Embryonic facial prominence (tissue), 1 donor: ENCODE data around the gene MINDY3.

ENCODE experiments used
- DNase-seq: peaks from one replicate; pipeline ENCODE4 v3.0.0-alpha.2; 2016; ENCODE audit errors: extremely low spot score

The MINDY3 gene

DNA sequence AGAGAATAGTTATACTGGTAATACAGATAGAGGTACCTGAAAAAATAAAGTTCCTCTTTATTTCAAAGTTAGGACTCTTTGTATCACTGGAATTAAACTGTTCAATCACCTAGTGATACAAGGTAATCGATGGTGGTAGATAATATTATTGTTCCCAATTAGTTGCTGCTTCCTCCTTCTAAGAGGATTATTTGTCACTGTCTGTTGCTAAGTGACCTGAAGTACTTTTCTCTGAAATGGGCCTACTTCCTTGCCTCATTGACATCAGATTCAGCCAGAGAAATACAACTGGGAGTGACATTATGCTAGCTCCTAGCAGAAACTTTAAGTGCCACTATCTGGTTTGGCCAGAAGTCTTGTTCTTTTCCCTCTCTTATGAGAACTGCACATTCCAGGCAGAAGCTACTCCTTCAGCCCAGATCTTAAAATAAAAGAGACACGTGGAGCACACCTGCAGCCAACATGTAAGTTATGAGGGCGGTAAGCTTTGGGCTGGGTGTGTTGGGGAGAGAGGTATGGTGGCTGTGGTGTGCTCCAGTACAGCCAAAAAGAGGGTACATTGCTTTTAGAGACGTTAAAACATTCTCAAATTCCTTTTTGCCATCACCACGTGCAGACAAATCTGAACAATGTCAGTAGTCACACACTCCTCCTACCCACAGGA is 54.8 kb downstream of the MINDY3 start:
- no peak for DNase-seq

- DNase-seq: no peak
Observed at GRCh38 chr10:15804109-15804508, 56.2 kb downstream of the MINDY3 start.

DNA sequence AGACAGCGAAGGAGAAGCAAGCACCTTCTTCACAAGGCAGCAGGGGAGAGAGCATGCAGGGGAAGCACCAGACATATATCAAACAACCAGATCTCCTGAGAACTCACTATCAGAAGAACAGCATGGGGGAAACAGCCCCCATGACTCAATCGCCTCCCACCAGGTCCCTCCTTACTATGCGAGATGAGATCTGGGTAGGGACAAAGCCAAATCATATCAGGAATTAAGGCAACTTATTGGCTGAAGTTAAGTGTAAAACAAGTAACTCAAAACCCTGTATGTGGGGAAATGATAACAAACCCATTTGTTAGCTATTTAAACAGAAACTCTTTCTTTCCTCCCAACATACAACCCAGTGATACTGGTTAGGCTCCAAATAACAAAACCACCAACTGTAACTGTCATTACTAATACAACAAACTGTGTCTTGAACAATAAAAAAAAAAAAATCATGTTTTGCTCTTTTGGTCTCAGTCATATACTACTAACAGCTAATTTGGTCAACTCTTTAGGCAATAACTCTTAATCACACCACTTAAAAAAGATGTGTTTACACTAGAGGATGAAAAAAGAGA is 57.8 kb downstream of the MINDY3 start:
- DNase-seq: no peak

DNA sequence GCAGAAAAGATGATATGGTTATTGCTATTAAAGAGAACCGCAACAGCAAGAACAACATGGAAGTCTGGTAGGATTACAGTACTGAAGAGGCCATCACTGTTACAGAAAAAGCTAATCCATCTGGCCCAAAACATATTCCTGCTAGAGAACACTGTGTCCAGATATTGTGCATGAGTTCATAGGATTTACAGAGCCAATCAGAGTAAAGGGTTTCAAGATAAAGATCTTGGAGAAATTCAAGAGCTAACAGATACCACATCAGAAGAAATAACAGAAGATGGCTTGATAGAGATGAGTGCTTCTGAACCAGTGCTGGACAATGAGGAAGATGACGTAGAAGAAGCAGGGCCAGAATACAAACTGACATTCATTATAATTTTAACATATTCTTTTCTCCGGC is 58.7 kb downstream of the MINDY3 start:
- no peak for DNase-seq

GRCh38 chr10:15801147-15801546 is 59.2 kb downstream of the MINDY3 start:
- DNase-seq: no peak

- no peak for DNase-seq
Observed at GRCh38 chr10:15797346-15797745, 63.0 kb downstream of the MINDY3 start.

DNA sequence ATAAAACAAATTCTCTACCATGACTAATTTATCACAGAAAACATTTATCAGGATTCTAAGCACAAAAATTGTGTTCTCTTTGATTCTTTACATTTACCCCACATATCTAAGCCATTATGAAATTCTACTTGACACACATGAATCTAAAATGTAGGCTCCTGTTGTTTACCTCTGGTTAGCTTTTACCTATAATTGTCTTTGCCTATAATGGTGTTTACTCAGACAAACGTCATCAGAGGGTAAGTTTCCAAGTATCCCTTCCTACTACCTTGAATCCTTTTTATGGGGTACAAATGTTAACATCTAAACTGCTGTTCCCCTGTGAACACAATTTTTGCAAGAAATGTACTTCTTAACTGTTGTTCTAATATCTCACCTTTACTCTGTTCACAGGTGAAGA is 63.5 kb downstream of the MINDY3 start:
- DNase-seq: no peak

DNA sequence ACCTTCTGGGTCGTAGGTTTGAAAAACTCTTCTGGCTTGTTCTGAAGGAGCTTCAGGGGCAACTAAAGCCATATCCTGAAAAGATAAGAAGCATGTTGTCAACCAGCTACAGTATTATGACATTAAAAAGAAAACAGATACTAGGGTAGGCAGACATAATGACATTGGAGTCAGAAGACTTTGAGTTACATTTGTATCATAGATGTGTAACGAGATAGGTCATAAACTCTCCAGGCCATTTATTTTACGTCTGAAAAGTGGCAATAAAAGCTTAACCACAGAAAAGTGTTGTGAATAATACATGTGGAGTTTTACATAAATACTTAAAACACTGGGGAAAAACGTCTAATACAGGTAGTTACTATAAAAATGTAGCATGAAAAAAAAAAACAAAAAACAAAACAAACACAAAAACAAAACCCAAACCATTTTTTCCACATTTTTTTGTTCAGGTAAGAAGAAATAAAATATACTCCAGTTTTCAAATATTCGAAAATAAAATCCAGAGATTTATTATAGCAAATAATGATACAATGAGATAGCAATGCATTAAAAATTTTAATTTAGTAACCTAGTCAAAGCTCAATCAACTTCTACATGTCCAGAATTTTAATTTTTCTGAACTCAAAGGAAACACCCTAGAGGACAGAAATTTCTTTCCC is 64.1 kb downstream of the MINDY3 start:
- DNase-seq: no peak

DNA sequence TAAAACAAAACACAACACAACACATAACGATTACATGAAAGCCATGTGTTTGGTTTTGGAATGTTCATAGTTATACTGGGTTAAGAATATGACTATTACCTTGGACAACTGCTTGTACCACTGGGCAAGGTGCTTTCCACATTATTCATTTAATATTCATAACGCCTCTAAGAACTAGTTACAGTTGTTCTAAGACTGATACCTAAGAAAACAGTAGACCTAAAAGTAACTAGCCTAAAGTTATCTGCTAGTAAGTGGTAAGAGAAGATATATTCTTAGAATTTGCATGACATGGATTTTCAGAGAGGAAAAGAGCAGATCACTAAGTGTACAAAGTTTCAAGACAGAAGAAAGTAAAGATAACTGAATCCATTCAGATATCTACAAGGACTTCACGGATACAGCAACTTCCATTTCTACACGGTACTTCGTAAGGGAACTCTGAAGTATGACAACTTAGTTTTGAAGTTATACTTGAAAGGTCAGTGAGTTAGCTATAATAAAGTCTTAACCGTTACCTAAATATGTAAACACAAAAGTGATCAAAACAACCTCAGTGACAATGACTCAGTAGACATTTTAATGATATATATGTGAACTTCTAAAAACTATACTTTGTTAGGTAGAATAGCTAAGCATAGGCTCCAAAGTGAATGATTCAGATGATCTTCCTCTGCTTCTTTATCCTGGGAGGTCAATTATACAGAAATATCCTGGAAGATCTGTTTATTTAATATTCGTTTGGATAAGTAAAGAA is 65.1 kb downstream of the MINDY3 start:
- DNase-seq: no peak

GRCh38 chr10:15794569-15794968 is 65.7 kb downstream of the MINDY3 start:
- DNase-seq: no peak

DNA sequence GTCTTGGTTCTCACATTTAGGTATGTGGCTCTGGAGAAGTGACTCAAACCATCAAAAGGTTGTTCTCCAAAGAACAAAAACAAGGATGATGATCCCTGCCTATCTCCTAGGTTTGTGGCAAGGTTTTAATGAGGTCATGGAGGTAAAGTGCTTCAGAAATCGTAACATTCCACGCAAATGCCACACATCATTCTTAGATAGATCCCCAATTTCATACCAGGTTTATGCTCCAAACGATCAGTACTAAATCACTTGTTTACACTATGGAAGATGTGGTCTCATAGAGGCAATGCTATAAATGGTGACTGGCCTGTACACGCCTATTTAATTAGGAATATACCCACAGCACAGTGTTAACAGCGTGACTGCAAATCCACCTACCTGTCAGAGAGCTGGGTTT is 66.6 kb downstream of the MINDY3 start:
- DNase-seq: no peak

DNA sequence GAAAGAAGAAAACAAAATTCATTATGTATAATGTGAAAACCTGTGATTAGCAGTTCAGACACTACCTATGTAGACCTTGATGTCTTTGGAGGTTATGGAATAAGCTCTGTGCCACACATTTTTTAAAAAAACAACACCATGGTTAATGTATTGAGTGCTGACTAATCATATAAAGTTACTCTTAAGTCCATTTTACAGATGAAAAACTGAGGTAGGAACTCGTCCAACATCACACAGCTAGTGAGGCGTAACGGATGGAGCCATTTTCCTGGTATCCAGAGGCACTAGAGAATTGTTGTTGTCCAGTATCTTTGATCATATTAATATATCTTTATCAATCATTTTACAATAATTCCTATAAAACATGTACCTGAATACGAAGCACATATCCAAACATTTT is 67.5 kb downstream of the MINDY3 start:
- no peak for DNase-seq

DNA sequence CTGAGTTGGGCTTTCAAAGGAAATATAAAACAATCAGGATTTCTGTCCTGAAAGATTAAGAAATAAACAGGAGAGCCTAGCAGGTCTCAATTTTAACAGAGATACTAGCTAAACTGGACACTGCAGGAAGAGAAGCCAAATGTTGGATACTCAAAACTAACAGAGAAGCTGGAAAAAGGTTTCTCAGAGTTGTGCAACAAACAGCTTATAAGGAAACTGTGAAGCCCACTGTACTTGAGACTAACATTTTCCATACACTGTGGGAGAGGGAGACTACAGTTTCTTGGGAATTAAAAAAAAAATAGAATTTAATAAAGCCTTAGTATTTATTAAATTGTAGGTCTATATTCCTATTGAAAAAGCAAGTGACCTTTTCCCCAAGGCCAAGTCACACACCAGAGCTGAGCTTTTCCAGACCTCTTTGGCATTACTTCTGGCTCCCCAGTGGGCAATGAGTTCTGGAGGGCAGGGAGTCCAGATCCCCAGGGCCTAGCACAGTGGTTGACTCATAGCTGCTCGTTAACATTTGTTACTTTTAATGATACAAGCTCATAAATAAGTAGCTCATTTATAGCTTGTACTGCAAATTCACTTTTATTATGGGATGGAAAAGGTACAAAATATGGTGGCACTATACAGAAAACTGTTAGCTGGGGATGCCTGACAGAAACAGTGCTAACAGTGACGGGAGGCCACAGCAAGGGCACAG is 68.3 kb downstream of the MINDY3 start:
- DNase-seq: no peak

- DNase-seq: no peak
Observed at GRCh38 chr10:15789793-15790525, 70.3 kb downstream of the MINDY3 start.

DNA sequence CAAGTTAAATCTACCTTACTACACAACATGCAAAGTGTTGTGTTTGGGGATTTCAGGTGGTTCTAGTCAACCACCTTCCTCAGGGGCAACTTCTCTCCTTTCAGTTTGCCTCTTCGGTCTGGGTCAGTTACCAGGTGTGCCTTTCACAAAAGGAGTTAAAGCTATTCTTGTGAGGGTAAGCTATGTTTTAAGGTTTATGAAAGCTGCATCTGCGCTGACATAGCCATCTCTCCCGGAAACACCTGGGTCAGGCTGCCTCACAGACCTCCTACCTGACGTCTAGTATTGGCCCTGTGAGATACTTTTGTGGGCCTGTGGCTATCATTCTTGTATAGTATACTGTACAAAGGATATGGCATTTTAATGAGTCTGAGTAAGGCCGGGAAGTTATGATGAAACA is 72.9 kb downstream of the MINDY3 start:
- DNase-seq: no peak

DNA sequence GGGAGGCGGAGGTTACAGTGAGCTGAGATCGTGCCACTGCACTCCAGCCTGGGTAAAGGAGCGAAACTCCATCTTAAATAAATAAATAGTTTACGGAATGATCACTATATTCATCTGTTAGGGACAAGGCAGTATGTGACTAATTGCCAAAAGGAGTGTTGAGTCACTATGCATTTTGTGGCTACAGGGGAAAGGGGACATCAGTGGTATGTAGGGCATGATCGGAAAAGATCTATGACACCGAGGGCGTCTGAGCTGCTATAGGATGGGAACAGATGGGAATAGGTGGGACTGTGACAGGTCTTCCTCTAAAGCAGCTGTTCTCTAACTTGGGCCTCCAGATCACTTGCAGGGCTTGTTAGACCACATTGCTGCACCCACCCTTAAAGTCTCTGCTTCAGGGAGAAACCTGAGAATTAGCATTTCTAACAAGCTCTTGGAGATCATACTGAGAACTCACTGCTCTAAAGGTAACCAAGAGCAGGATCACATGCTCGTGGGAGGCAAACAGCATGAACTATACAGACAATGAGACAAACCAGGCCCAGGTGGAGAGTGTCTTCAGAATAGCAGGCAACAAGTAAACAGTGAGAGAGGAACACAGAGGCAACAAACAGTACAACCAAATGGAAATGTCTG is 75.5 kb downstream of the MINDY3 start:
- no peak for DNase-seq

DNA sequence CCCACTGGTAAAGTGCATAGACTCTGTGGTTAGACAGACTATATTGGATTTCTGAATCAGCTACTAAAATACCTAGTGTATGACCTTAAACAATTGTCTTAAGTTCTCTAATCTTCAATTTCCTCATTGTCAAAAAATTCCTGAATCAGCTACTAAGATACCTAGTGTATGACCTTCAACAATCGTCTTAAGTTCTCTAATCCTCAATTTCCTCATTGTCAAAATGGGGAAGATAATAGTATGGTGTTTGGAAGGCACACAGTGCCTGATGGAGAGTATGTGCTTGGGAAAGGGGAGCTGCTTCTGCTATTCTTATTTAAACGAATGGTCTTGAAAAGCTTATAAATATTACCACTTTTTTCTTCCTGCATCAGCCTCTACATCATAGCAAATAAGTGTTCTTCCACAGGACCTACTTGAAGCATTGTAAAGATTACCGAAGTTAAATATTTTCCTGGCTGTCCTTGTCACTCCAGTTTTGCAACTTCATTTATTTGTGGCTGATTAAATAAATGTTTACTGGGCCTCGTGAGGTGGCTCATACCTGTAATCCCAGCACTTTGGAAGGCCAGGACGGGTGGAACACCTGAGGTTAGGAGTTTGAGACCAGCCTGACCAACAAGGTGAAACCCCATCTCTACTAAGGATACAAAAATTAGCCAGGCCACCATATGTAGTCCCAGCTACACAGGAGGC is 76.2 kb downstream of the MINDY3 start:
- no peak for DNase-seq

DNA sequence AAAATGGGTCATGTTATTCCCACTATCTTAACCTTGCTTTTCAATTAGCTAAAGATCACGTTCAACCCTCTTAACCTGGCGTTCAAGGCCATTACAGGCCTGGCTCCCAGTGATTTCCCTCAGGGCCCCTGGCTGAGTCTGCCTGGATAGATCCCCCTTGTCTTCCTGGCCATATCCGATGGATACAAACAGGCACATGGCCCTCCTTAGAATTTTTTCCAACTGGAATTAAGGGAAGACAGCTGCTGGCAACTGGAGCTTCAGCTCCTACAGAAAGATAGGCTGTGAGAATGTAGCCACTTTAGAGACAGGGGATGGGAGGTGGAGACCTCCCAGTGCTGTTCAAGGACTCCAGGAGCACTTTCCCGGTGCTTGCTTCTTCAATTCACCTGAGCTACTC is 77.5 kb downstream of the MINDY3 start:
- DNase-seq: no peak

GRCh38 chr10:15781381-15781960 is 78.8 kb downstream of the MINDY3 start:
- DNase-seq: no peak
